ENCODE data around the gene CSKMT.

DNA sequence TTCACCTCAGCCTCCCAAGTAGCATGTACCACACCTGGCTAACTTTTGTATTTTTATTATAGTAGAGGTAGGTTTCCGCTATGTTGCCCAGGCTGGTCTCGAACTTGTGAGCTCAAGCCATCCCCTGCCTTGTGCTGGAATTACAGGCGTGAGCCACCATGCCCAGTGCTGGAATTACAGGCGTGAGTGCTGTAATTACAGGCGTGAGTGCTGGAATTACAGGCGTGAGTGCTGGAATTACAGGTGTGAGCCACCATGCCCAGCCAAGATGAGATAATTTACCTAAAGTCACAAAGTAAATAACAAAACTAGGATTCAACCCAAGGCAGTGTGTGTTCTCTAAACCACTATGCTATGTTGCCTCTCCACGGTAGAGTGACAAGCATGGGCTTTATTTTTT lies 17.4 kb downstream of the CSKMT start:
- TF ChIP-seq CTCF (IDR thresholded peaks at IDR 0.05; ENCODE audit: insufficient read depth, low read length, poor library complexity, severe bottlenecking) (no peak), EZH2phosphoT487 (conservative IDR thresholded peaks at IDR 0.05; ENCODE audit: low read length) (no peak)

Data from SU-DHL-6 (cell line).